Lung (tissue), 12 donors: Measurements from ENCODE around the gene LPCAT2. TPM values are rescaled to one million over a fixed set of nuclear protein-coding genes. Genes with fewer than 3 reads are reported as not detected.

Experiments used
- ATAC-seq: fragments of 200-7000 bp; cut with Tn5 transposase; one replicate; pipeline ENCODE4 v1.9.1; 2020; ENCODE audit warnings: moderate number of reproducible peaks; ENCODE audit not compliant: insufficient read depth, low FRiP score
- DNase-seq, 3 donors: peaks; one replicate each; pipeline ENCODE4 v3.0.0-alpha.2; 2013 to 2017
- H3K27ac ChIP-seq, 2 donors: one replicate each; pipeline ENCODE4 v1.5.1; 2013; ENCODE audit warnings: mild to moderate bottlenecking in 2 of 2, moderate library complexity in 2 of 2, control low read depth in 1 of 2, inconsistent platforms in 1 of 2, low read depth in 1 of 2, low read length in 1 of 2
- H3K27me3 ChIP-seq, 3 donors: one replicate each; pipeline ENCODE4 v1.5.1; 2013; ENCODE audit warnings: low read length in 2 of 3; ENCODE audit not compliant: control insufficient read depth in 3 of 3, insufficient read depth in 3 of 3
- H3K36me3 ChIP-seq, 4 donors: one replicate each; pipeline ENCODE4 v1.5.1; 2013; ENCODE audit warnings: low read length in 4 of 4, mild to moderate bottlenecking in 1 of 4, moderate library complexity in 1 of 4; ENCODE audit not compliant: control insufficient read depth in 4 of 4, insufficient read depth in 4 of 4
- H3K4me1 ChIP-seq, 5 donors: one replicate each; pipeline ENCODE4 v1.5.1; 2013; ENCODE audit warnings: low read length in 5 of 5, mild to moderate bottlenecking in 2 of 5, moderate library complexity in 1 of 5; ENCODE audit not compliant: control insufficient read depth in 5 of 5, insufficient read depth in 5 of 5
- H3K4me3 ChIP-seq: one replicate; pipeline ENCODE4 v1.5.1; 2013; ENCODE audit warnings: mild to moderate bottlenecking, control low read depth, moderate library complexity
- H3K9ac ChIP-seq, 2 donors: one replicate each; pipeline ENCODE4 v1.5.1; 2013; ENCODE audit warnings: low read length in 2 of 2, control low read depth in 1 of 2; ENCODE audit not compliant: insufficient read depth in 1 of 2
- H3K9me3 ChIP-seq, 4 donors: one replicate each; pipeline ENCODE4 v1.5.1; 2013; ENCODE audit warnings: low read length in 3 of 4, mild to moderate bottlenecking in 1 of 4, moderate library complexity in 1 of 4; ENCODE audit not compliant: control insufficient read depth in 4 of 4, insufficient read depth in 3 of 4
- WGBS, 2 donors: extraction: QIAGEN DNeasy Blood & Tissue Kit; methylation state at CpG; one replicate each; pipeline ENCODE4 v1.1.7; 2013; 5-methylcytosine and 5-hydroxymethylcytosine counted together
- polyA plus RNA-seq, 2 donors: library from polyadenylated mRNA; stranded (reverse); fragments of 200-250 nt; gene quantifications; one replicate each; pipeline ENCODE4 v1.2.1, GENCODE V29; 2013
- total RNA-seq, 2 donors: library from RNA; depleted of rRNA in 1 of 2; stranded (reverse); fragments of >200 nt in 1 of 2; gene quantifications; one replicate each; pipeline ENCODE4 v1.2.1, GENCODE V29; 2014 to 2021
- TF ChIP-seq, protein P1 (sequence below): IDR thresholded peaks from 2 replicates; pipeline ENCODE4 v1.5.1; 2012; ENCODE audit warnings: mild to moderate bottlenecking; ENCODE audit errors: control extremely low read depth, extremely low read depth
- donor health status: control.
- donor health status: control.
- donor health status: Bipolar disorder and iron deficiency.
- donor health status: healthy.
- donor health status: DM: yes; HTN: yes; CAD: no.

LPCAT2 gene
- total and polyA plus RNA-seq, 4 donors: 9.5 to 25.3 (median 19.4) TPM

DNA sequence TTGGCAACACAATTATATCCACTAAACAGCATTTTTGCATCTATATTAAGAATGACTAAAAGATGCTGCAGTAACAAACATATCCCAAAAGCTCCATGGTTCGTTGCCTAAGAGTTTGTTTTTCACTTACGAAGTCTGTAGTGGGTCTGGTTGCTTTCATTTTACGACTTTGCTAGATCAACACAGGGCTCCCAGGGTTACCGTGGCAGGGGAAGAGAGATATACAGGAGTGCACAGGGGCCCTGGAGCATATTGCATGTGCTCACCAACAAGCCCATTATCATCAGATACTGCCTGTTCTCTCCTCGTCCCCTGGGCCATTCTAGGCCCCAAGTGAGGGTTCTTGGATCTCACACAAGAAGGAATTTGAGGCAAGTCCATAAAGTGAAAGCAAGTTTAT is 33.0 kb upstream of the LPCAT2 start:
- Histone ChIP-seq H3K4me1 (peaks cover 0 to 28% (median 5%) of the 10 kb centered on the region in 5 donors), H3K9me3 (no peaks in the 10 kb centered on the region), H3K4me3 (no peak overlapping the region), H3K9ac (no peak overlapping the region), H3K27me3 (peaks cover 0 to 5% (median 0%) of the 10 kb centered on the region in 3 donors), H3K27ac (peak overlapping the region in 1 of 2 donors; percentile 10), H3K36me3 (peaks cover 0 to 8% (median 0%) of the 10 kb centered on the region in 4 donors)
- TF ChIP-seq, protein P1, sequence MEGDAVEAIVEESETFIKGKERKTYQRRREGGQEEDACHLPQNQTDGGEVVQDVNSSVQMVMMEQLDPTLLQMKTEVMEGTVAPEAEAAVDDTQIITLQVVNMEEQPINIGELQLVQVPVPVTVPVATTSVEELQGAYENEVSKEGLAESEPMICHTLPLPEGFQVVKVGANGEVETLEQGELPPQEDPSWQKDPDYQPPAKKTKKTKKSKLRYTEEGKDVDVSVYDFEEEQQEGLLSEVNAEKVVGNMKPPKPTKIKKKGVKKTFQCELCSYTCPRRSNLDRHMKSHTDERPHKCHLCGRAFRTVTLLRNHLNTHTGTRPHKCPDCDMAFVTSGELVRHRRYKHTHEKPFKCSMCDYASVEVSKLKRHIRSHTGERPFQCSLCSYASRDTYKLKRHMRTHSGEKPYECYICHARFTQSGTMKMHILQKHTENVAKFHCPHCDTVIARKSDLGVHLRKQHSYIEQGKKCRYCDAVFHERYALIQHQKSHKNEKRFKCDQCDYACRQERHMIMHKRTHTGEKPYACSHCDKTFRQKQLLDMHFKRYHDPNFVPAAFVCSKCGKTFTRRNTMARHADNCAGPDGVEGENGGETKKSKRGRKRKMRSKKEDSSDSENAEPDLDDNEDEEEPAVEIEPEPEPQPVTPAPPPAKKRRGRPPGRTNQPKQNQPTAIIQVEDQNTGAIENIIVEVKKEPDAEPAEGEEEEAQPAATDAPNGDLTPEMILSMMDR: no peak
- WGBS, 2 donors: 63 to 67% methylated on average over 5 of the region's 5 CpGs
- ATAC-seq (no peak), DNase-seq (peak in 1 of 3 donors; percentile 49)

- ATAC-seq (no peak), DNase-seq (no peak)
- TF ChIP-seq, protein P1: no peak
- Histone ChIP-seq H3K27ac (peak overlapping the region in 1 of 2 donors; percentile 74), H3K27me3 (peaks cover 0 to 7% (median 0%) of the 10 kb centered on the region in 3 donors), H3K9ac (no peak overlapping the region), H3K4me3 (no peak overlapping the region), H3K9me3 (no peaks in the 10 kb centered on the region), H3K36me3 (peaks cover 0 to 11% (median 3%) of the 10 kb centered on the region in 4 donors), H3K4me1 (peaks cover 0 to 37% (median 5%) of the 10 kb centered on the region in 5 donors)
- 74 to 87% methylated on average over 6 of the region's 6 CpGs for WGBS, 2 donors
Observed at GRCh38 chr16:55476625-55477533, 32.0 kb upstream of the LPCAT2 start.

- WGBS, 2 donors: 83 to 88% methylated on average over 3 of the region's 3 CpGs
- Histone ChIP-seq H3K36me3 (peaks cover 0 to 19% (median 7%) of the 10 kb centered on the region in 4 donors), H3K27ac (peak overlapping the region in 1 of 2 donors; percentile 74), H3K9ac (no peak overlapping the region), H3K4me1 (peaks cover 0 to 39% (median 9%) of the 10 kb centered on the region in 5 donors), H3K4me3 (no peak overlapping the region), H3K27me3 (peaks cover 0 to 7% (median 0%) of the 10 kb centered on the region in 3 donors), H3K9me3 (no peaks in the 10 kb centered on the region)
- TF ChIP-seq, protein P1: no peak
- DNase-seq: no peak
- ATAC-seq: no peak
Observed at GRCh38 chr16:55477736-55478135, 31.1 kb upstream of the LPCAT2 start.
